OCI-LY7 (cell line): ENCODE data around the gene POU2AF3. TPM values are rescaled to one million over a fixed set of nuclear protein-coding genes. Genes with fewer than 3 reads are reported as not detected.

Experiments used
- BruUV-seq: library from RNA; stranded (reverse); fragments of 400-500 nt; replicated peaks from 2 replicates; lab custom pipeline; 2021; lab: Mats Ljungman, UMichigan
- CTCF ChIA-PET: fragments of 300-600 bp; sonication (Branson Sonifier 250); formaldehyde crosslinking; loops from one replicate; lab custom pipeline; 2022; ENCODE audit warnings: antibody characterized with exemption; ENCODE audit not compliant: unreplicated experiment; lab: Charles Lee
- POLR2A ChIA-PET: fragments of 300-600 bp; sonication (Branson Sonifier 250); formaldehyde crosslinking; loops from one replicate; lab custom pipeline; 2022; ENCODE audit warnings: antibody characterized with exemption; lab: Charles Lee
- DNase-seq: peaks from one replicate; pipeline ENCODE4 v3.0.0-alpha.2; 2015; ENCODE audit warnings: low spot score
- H2AFZ ChIP-seq: fragments of 200-600 bp; sonication (generic), shearing (Covaris generic); 2 replicates; pipeline ENCODE4 v1.6.1; 2014; ENCODE audit warnings: mild to moderate bottlenecking, antibody characterized with exemption, low read length, moderate library complexity
- H3K27ac ChIP-seq: fragments of 200-600 bp; sonication (generic); 2 replicates; pipeline ENCODE4 v1.5.1; 2014; ENCODE audit warnings: mixed run types, low read depth, mild to moderate bottlenecking, moderate library complexity, low read length, inconsistent platforms; ENCODE audit not compliant: poor library complexity, severe bottlenecking
- H3K36me3 ChIP-seq: fragments of 200-600 bp; sonication (generic); 2 replicates; pipeline ENCODE4 v1.6.1; 2014; ENCODE audit warnings: mild to moderate bottlenecking, antibody characterized with exemption, low read length, moderate library complexity, mixed read lengths; ENCODE audit not compliant: insufficient read depth
- H3K4me1 ChIP-seq: fragments of 200-600 bp; sonication (generic); 2 replicates; pipeline ENCODE4 v1.5.1; 2014; ENCODE audit warnings: mild to moderate bottlenecking, low read length; ENCODE audit not compliant: insufficient read depth, poor library complexity, severe bottlenecking
- H3K4me2 ChIP-seq: fragments of 200-600 bp; sonication (generic); 2 replicates; pipeline ENCODE4 v1.6.1; 2014; ENCODE audit warnings: mild to moderate bottlenecking, low read length
- H3K4me3 ChIP-seq: fragments of 200-600 bp; sonication (generic); 2 replicates; pipeline ENCODE4 v1.5.1; 2014; ENCODE audit warnings: mild to moderate bottlenecking, low read depth, low read length; ENCODE audit not compliant: poor library complexity, severe bottlenecking
- H3K79me2 ChIP-seq: fragments of 200-600 bp; sonication (generic); 2 replicates; pipeline ENCODE4 v1.6.1; 2016; ENCODE audit warnings: low read depth, mild to moderate bottlenecking, low read length, moderate library complexity, mixed read lengths; ENCODE audit not compliant: insufficient read depth
- H3K9me2 ChIP-seq: fragments of 200-600 bp; sonication (generic); 2 replicates; pipeline ENCODE4 v1.6.1; 2016; ENCODE audit warnings: mild to moderate bottlenecking, low read length, mixed read lengths; ENCODE audit not compliant: insufficient read depth
- H3K9me3 ChIP-seq: fragments of 200-600 bp; sonication (generic); 2 replicates; pipeline ENCODE4 v1.6.1; 2014; ENCODE audit warnings: mild to moderate bottlenecking, mixed run types, low read length, mixed read lengths
- H4K20me1 ChIP-seq: fragments of 200-600 bp; sonication (generic); 2 replicates; pipeline ENCODE4 v1.6.1; 2014; ENCODE audit warnings: mild to moderate bottlenecking, antibody characterized with exemption, low read length, moderate library complexity, mixed read lengths; ENCODE audit not compliant: insufficient read depth
- EZH2phosphoT487 ChIP-seq: fragments of 200-600 bp; sonication (generic); IDR thresholded peaks from 2 replicates; pipeline ENCODE4 v1.6.1; 2018; ENCODE audit warnings: low read depth, borderline replicate concordance, mild to moderate bottlenecking, mixed run types, antibody characterized with exemption, low read length, moderate library complexity, mixed read lengths
- intact Hi-C: fragments of 100-400 bp; cut with micrococcal nuclease; formaldehyde crosslinking; loops from one replicate; pipeline ENCODE4 v1.10.0; 2022; ENCODE audit not compliant: unreplicated experiment
- total RNA-seq, 2 experiments: library from RNA; depleted of rRNA in 1 of 2; stranded (reverse); fragments of >200 nt in 1 of 2; shearing (Covaris generic) in 1 of 2; gene quantifications; 2 replicates each; pipeline ENCODE4 v1.2.3, GENCODE V29; 2014 to 2022
- TF ChIP-seq, protein P1 (sequence below): fragments of 200-600 bp; sonication (generic); conservative IDR thresholded peaks from 2 replicates; pipeline ENCODE4 v1.5.1; 2014; ENCODE audit warnings: mild to moderate bottlenecking, antibody characterized with exemption, low read length, moderate library complexity, mixed read lengths

POU2AF3 gene
- total RNA-seq, 2 experiments from 2014 or later: not detected

DNA sequence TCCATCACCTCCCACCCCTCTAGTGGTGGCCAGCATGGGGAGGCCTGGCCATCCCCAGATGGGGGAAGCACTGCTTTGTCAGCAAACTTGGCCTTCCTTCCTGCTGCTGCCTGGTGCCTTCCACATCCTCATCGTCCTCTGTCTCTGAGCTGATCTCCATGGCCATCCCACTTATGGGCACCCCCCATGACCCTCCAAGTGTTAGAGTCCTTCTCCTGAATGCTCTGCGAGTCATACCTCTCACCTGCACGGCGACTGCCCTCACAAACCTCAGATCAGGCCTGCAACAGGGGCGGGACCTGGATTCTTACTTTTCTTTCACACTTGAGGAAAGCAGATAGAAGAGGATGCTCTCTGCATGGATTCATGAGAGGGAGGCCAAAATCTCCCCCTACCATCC, 56.8 kb downstream of the POU2AF3 start:
- 0 out of 2 replicates have a peak, but pooled peaks cover 4% of the 10 kb centered on the region for H4K20me1 ChIP-seq
- intact Hi-C loops: no loop called here
- ChIA-PET POLR2A (interaction anchor here (1.0 to 2.1 kb wide), 4 partner anchors 12 to 74 kb away, joined by 3 to 6 read pairs (median 3); partner anchors contain the start of gene POU2AF1), CTCF (interaction anchor here (0.7 kb wide), 1 partner anchor 53 kb away, joined by 4 read pairs; no protein-coding TSS in a partner anchor)
- TF ChIP-seq EZH2phosphoT487: no peak
- TF ChIP-seq, protein P1, sequence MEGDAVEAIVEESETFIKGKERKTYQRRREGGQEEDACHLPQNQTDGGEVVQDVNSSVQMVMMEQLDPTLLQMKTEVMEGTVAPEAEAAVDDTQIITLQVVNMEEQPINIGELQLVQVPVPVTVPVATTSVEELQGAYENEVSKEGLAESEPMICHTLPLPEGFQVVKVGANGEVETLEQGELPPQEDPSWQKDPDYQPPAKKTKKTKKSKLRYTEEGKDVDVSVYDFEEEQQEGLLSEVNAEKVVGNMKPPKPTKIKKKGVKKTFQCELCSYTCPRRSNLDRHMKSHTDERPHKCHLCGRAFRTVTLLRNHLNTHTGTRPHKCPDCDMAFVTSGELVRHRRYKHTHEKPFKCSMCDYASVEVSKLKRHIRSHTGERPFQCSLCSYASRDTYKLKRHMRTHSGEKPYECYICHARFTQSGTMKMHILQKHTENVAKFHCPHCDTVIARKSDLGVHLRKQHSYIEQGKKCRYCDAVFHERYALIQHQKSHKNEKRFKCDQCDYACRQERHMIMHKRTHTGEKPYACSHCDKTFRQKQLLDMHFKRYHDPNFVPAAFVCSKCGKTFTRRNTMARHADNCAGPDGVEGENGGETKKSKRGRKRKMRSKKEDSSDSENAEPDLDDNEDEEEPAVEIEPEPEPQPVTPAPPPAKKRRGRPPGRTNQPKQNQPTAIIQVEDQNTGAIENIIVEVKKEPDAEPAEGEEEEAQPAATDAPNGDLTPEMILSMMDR: no peak
- H2AFZ ChIP-seq: no peak overlapping the region
- H3K9me2 ChIP-seq: no peaks in the 10 kb centered on the region
- H3K27ac ChIP-seq: no peak overlapping the region
- H3K4me3 ChIP-seq: no peak overlapping the region
- no TSS peak for BruUV-seq
- peaks cover 23% of the 10 kb centered on the region for H3K4me1 ChIP-seq
- H3K79me2 ChIP-seq: peaks cover 15% of the 10 kb centered on the region
- no peak overlapping the region for H3K4me2 ChIP-seq
- no peaks in the 10 kb centered on the region for H3K9me3 ChIP-seq
- DNase-seq: no peak
- peaks cover 100% of the 10 kb centered on the region for H3K36me3 ChIP-seq

DNA sequence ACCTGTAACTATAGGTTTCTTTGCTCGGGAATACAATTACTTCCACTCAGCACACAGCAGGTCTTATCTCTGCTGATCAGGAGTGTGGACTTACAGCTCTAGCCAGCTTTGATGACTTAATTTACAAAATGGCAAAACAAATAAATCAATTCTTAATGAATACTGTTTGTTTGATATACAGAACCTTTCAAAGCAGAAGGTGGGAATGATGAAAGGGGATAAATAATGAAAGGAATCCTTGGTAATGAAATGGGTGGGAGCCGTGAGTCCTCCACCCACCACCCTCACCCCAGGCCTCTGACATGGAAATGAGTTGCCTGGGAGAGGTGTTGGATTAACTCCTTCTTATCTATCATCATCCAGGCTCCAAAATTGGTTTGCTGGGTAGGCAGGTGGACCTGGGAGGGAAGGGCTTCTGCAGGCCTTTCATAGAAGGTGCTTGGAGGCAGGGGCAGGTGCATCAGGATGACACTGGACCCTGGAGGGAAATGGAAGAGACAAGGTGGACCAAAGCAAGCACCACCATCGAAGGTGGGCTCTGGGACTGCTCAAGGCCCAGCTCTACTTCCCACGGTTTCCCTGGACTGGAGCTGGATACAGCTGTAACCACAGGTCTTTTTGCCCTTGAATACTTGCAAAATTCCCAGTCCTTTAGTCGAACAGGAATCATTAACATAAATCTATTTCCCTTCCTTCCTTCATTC, 57.8 kb downstream of the POU2AF3 start:
- BruUV-seq: no TSS peak
- no peak overlapping the region for H3K4me3 ChIP-seq
- H2AFZ ChIP-seq: no peak overlapping the region
- peaks cover 25% of the 10 kb centered on the region for H3K79me2 ChIP-seq
- POLR2A ChIA-PET: interaction anchor here (1.0 to 24.8 kb wide), 4 partner anchors 21 to 60 kb away, joined by 3 to 577 read pairs (median 4); partner anchors contain the start of gene POU2AF1
- CTCF ChIA-PET: no interaction called here
- 0 out of 2 replicates have a peak, but pooled peaks cover 8% of the 10 kb centered on the region for H4K20me1 ChIP-seq
- peaks cover 24% of the 10 kb centered on the region for H3K4me1 ChIP-seq
- no peak overlapping the region for H3K4me2 ChIP-seq
- H3K27ac ChIP-seq: no peak overlapping the region
- TF ChIP-seq, protein P1: no peak
- no peak for TF ChIP-seq EZH2phosphoT487
- H3K9me3 ChIP-seq: no peaks in the 10 kb centered on the region
- H3K36me3 ChIP-seq: peaks cover 100% of the 10 kb centered on the region
- intact Hi-C loops: no loop called here
- DNase-seq: no peak
- H3K9me2 ChIP-seq: no peaks in the 10 kb centered on the region

- Histone ChIP-seq H3K27ac (no peak overlapping the region), H2AFZ (no peak overlapping the region), H3K4me3 (no peak overlapping the region), H3K9me3 (no peaks in the 10 kb centered on the region), H3K79me2 (peaks cover 30% of the 10 kb centered on the region), H4K20me1 (peaks cover 10% of the 10 kb centered on the region; the same call in 1 of the 2 replicates), H3K4me2 (no peak overlapping the region), H3K4me1 (peaks cover 30% of the 10 kb centered on the region), H3K9me2 (no peaks in the 10 kb centered on the region), H3K36me3 (peaks cover 100% of the 10 kb centered on the region)
- DNase-seq: no peak
- BruUV-seq: no TSS peak
- ChIA-PET CTCF (no interaction called here), POLR2A (interaction anchor here (1.0 to 24.8 kb wide), 2 partner anchors 21 to 59 kb away, joined by 3 to 577 read pairs; no protein-coding TSS in a partner anchor)
- intact Hi-C loops: no loop called here
- TF ChIP-seq, protein P1: no peak
- no peak for TF ChIP-seq EZH2phosphoT487
These were observed 58.3 kb downstream of the POU2AF3 start for GRCh38 chr11:111356660-111357048.
